Bronchial epithelial cell (primary cell): ENCODE data around the gene TOPBP1. TPM values are rescaled to one million over a fixed set of nuclear protein-coding genes. Genes with fewer than 3 reads are reported as not detected.

Experiments used
- DNase-seq: peaks from one replicate; pipeline ENCODE4 v3.0.0-alpha.2; 2010; ENCODE audit warnings: low read depth
- FAIRE-seq: peaks from 2 replicates; lab custom pipeline; 2011; peaks lifted over from hg19 to GRCh38; lab: Jason Lieb, UNC
- H3K27me3 ChIP-seq: 2 replicates; pipeline ENCODE4 v1.5.1; 2011; ENCODE audit warnings: low read length; ENCODE audit not compliant: control insufficient read depth, insufficient read depth
- H3K36me3 ChIP-seq: 2 replicates; pipeline ENCODE4 v1.5.1; 2011; ENCODE audit warnings: low read length; ENCODE audit not compliant: control insufficient read depth, insufficient read depth
- H3K4me3 ChIP-seq: 2 replicates; pipeline ENCODE4 v1.5.1; 2011; ENCODE audit warnings: mild to moderate bottlenecking, low read depth, low read length, control low read depth
- total RNA-seq: library from RNA; depleted of rRNA; stranded (reverse); fragments of >200 nt; gene quantifications from 2 replicates; pipeline ENCODE4 v1.2.1, GENCODE V29; 2014
- TF ChIP-seq, protein P1 (sequence below): IDR thresholded peaks from 2 replicates; pipeline ENCODE4 v1.5.1; 2011; ENCODE audit warnings: mild to moderate bottlenecking, moderate library complexity, low read length, control low read depth, inconsistent platforms; ENCODE audit not compliant: insufficient read depth, severe bottlenecking

Gene TOPBP1
- total RNA-seq, 1 donor from 2014 or later = 14.2 TPM

DNA sequence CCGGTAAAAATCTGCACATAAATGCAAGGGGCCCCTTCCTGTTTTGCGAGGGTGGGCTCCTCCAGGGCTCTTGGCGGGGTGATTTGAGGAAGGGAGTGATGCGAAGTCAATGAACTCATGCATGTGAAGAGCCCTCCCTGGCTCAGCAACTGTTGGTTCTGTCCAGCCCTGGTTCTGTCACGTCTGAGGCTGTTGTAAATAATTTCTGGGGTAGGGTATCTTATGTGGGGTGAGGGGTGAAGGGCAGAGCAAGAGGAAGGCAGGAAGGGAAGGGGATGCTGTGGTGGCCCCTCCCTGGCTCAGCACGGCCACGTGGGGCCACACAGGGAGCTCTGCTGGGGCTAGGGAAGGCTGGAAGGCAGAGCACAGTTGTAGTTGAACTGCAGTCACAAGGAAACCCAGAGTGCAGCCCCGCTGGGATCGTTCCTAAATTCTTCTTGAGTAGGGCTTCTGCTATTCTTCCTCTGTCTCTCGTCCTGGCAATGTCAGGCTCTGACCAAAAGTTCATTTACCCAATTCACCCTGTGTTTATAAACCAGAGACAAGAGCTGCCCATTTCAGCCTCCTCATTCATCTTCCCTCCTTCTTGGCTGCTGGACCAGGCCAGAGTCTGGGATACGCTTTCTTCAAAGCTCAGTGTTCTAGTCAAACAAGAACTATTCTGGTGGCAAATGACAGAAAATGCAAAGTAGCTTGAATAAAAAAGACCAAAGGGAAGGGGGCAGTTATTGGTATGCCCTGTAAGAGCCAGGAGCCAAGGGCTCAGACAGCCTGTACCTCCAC is 14.8 kb upstream of the TOPBP1 start:
- DNase-seq (no peak), FAIRE-seq (no peak)
- Histone ChIP-seq H3K36me3 (no peaks in the 10 kb centered on the region), H3K27me3 (peaks cover 9% of the 10 kb centered on the region), H3K4me3 (no peak overlapping the region)
- TF ChIP-seq, protein P1, sequence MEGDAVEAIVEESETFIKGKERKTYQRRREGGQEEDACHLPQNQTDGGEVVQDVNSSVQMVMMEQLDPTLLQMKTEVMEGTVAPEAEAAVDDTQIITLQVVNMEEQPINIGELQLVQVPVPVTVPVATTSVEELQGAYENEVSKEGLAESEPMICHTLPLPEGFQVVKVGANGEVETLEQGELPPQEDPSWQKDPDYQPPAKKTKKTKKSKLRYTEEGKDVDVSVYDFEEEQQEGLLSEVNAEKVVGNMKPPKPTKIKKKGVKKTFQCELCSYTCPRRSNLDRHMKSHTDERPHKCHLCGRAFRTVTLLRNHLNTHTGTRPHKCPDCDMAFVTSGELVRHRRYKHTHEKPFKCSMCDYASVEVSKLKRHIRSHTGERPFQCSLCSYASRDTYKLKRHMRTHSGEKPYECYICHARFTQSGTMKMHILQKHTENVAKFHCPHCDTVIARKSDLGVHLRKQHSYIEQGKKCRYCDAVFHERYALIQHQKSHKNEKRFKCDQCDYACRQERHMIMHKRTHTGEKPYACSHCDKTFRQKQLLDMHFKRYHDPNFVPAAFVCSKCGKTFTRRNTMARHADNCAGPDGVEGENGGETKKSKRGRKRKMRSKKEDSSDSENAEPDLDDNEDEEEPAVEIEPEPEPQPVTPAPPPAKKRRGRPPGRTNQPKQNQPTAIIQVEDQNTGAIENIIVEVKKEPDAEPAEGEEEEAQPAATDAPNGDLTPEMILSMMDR = no peak

DNA sequence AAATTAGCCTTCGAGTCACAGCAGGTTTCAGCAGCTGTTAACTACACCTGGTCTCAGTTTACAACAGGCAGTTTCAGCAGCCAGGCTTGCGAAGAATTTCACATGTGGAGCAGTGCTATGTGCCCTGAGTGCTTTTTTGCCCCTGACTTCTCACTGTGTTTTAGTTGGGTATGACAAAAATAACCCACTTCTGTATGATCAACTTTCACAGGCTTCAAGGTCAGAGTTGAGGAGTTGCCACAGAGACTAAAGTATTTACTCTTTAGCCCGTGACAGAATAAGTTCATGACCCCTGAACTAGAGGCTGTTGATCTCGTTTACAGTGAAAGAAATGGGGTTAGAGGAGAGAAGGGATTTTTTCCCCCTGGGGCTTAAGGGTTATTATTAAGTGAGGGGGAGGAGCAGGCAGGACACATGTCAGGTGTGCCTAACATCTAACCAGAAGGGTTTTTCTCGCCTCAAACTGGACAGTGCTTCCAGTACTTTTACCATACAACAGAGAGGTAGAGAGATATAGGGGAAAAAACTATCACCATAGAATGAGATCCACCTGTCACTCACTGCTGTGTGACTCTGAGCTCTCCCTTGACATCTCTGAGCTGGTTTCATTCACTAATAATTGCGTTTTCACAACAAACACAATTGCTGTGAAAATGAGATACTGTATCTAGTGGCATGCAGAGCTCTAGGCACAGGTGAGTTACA is 14.0 kb upstream of the TOPBP1 start:
- FAIRE-seq = no peak
- Histone ChIP-seq H3K4me3 (no peak overlapping the region), H3K36me3 (no peaks in the 10 kb centered on the region), H3K27me3 (peaks cover 9% of the 10 kb centered on the region)
- TF ChIP-seq, protein P1 = no peak
- DNase-seq = no peak

DNA sequence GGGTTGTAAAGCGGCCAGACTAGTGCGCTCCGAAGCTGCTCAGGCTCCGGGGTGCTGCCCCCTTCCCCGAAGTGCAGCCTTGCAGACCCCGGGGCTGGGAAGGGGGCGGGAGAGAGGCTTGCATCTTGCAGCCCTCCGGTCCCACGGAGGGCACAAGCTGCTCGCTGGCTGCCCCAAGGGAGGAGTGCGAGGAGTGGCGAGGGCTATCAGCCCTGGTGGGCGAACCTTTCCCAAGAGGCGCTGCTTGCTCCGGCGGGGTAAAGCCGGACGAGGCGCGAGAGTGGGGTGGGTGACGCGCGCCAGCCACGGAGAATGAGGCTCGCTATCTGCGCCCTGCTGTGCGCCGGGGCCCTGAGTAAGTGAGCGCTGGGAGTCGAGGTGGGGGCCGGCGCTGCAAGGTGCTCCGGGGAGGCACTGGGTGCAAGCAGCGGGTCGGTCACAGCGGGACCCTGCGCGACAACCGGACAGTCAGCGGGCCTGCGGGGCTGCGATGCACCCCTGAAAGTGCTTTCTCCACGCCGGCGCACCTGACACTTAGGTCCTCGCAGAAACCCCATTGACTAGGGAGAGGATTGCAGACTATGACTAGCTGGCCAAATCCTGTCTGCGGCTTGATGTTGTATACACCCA is 12.7 kb upstream of the TOPBP1 start:
- no peak for FAIRE-seq
- no peak for DNase-seq
- Histone ChIP-seq H3K27me3 (peaks cover 9% of the 10 kb centered on the region), H3K4me3 (no peak overlapping the region), H3K36me3 (no peaks in the 10 kb centered on the region)
- TF ChIP-seq, protein P1 = no peak

DNA sequence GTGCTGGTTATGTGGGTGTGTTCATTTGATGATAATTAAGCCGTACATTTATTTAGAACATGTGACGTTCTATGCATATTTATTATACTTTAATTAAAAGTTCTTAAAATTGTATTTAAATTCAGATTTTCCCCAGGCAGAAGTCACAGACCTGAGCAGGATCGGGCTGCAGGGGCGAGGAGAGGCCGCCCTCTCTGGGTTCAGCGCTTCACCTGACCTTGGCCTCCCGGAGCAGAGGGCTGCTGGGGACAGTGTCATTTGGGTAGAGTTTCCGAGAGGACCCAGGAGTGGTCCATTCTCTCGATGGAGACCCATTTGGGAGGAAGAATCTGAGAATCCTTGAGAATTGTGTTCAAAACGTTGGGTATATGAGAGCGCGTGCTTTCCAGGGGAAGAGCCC is 12.0 kb upstream of the TOPBP1 start:
- FAIRE-seq (no peak), DNase-seq (no peak)
- TF ChIP-seq, protein P1 = no peak
- Histone ChIP-seq H3K4me3 (no peak overlapping the region), H3K36me3 (no peaks in the 10 kb centered on the region), H3K27me3 (peaks cover 9% of the 10 kb centered on the region)

DNA sequence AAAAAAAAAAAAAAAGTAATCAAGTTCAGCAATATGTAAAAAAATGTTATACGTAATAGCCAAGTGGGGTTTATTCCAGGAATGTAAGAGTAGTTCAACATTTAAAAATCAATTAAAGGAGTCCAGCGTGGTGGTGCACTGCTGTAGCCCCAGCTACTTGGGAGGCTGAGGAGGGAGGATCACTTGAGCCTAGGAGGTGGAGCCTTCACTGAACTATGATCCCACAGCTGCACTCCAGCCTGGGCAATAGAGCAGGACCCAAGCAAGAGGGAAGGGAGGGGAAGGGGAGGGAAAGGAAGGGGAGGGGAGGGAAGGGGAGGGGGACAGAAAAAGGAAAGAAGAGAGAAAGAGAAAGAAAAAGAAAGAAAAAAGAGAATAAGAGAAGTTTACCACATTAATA is 10.7 kb upstream of the TOPBP1 start:
- Histone ChIP-seq H3K27me3 (peaks cover 9% of the 10 kb centered on the region), H3K36me3 (no peaks in the 10 kb centered on the region), H3K4me3 (no peak overlapping the region)
- DNase-seq = no peak
- FAIRE-seq = no peak
- TF ChIP-seq, protein P1 = no peak
